Left lung (tissue), 10 donors: Measurements from ENCODE around the gene ZNF683. TPM values are rescaled to one million over a fixed set of nuclear protein-coding genes. Genes with fewer than 3 reads are reported as not detected.

Source experiments
- ATAC-seq: fragments of 200-7000 bp; cut with Tn5 transposase; one replicate; pipeline ENCODE4 v1.9.1; 2020; ENCODE audit warnings: moderate library complexity
- DNase-seq, 4 donors: peaks; one replicate each; pipeline ENCODE4 v3.0.0-alpha.2; 2013 to 2020
- H3K27ac ChIP-seq, 2 donors: fragments of 200-600 bp; sonication (generic) in 1 of 2; one replicate each; pipeline versions ENCODE4 v1.5.0 to v1.8.0; 2020 to 2021
- H3K27me3 ChIP-seq, 2 donors: fragments of 200-600 bp; sonication (generic) in 1 of 2; one replicate each; pipeline versions ENCODE4 v1.5.0 to v1.8.0; 2020 to 2021
- H3K36me3 ChIP-seq, 2 donors: fragments of 200-600 bp; sonication (generic) in 1 of 2; one replicate each; pipeline versions ENCODE4 v1.5.0 to v1.8.0; 2020 to 2021
- H3K4me1 ChIP-seq, 2 donors: fragments of 200-600 bp; one replicate each; pipeline ENCODE4 v1.8.0; 2021
- H3K4me3 ChIP-seq, 2 donors: fragments of 200-600 bp; sonication (generic) in 1 of 2; one replicate each; pipeline versions ENCODE4 v1.5.0 to v1.8.0; 2020 to 2021; ENCODE audit warnings: mild to moderate bottlenecking in 1 of 2
- H3K9me3 ChIP-seq, 2 donors: fragments of 200-600 bp; sonication (generic) in 1 of 2; one replicate each; pipeline versions ENCODE4 v1.5.0 to v1.8.0; 2020 to 2021
- intact Hi-C, 2 donors: fragments of 100-400 bp; cut with DNase I; formaldehyde crosslinking; loops; one replicate each; pipeline versions ENCODE4 v1.11.2 to v1.14.2; 2022
- polyA plus RNA-seq, 6 donors: library from polyadenylated mRNA; unstranded; fragments of 120-200 nt; gene quantifications; one replicate each; pipeline ENCODE4 v1.2.1, GENCODE V29; 2013; ENCODE audit not compliant: insufficient read length in 6 of 6
- total RNA-seq, 2 donors: library from RNA; stranded (reverse); fragmentation: NEBNext Ultra II Directional; extraction: Animal tissue kit (Norgen Biotek cat#: 25700); gene quantifications; one replicate each; pipeline ENCODE4 v1.2.1, GENCODE V29; 2021
- TF ChIP-seq, protein P1 (sequence below), 2 donors: fragments of 200-600 bp; sonication (generic) in 1 of 2; IDR thresholded peaks; one replicate each; pipeline versions ENCODE4 v1.5.0 to v1.8.0; 2021; ENCODE audit warnings: antibody characterized with exemption in 2 of 2
- donor health status: DM: no; HTN: yes; CAD: no.
- donor health status: DM: no; HTN: no; CAD: no.

The ZNF683 gene
- total and polyA plus RNA-seq, 8 donors: 0.09 to 0.86 (median 0.21) TPM; not detected in 1

DNA sequence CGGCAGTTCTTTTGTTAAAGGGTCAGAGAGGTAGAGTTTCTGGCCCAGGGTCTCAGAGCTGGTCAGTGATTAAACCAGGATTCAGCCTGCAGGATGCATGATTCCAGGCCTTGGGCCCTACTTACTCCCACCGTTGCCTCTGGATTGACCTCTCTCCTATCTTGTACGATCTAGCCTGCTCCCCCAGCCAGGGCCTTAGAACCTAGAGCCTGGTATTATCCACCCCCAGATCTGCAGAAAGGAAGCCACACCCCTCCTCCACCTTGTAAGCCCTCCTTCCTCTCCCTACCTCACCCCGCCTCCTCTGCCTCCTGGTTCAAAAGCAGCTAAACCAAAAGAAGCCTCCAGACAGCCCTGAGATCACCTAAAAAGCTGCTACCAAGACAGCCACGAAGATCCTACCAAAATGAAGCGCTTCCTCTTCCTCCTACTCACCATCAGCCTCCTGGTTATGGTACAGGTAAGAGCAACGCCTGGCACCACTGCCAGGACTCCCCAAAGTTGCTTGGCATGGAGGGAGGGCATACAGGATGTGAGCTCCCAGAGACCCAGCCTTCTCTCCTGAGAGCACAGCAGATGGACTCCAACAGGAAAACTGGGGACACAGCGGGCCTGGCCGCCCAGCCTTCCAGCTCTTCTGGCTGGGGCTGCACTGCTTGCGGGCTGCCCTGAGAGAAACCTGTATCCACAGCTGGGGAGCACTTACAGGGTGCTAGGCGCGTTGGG lies 54.8 kb downstream of the ZNF683 start, which contains the start of gene CD52:
CD52 (plus strand) TSS at position 347 of the 726 bp plus-strand sequence; CDS start at position 407, 60 bp downstream.
- no peaks in the 10 kb centered on the region for H3K36me3 ChIP-seq
- DNase-seq (no peak), ATAC-seq (no peak)
- no peaks in the 10 kb centered on the region for H3K9me3 ChIP-seq
- peaks cover 0 to 5% of the 10 kb centered on the region in 2 donors for H3K27me3 ChIP-seq
- TF ChIP-seq, protein P1, sequence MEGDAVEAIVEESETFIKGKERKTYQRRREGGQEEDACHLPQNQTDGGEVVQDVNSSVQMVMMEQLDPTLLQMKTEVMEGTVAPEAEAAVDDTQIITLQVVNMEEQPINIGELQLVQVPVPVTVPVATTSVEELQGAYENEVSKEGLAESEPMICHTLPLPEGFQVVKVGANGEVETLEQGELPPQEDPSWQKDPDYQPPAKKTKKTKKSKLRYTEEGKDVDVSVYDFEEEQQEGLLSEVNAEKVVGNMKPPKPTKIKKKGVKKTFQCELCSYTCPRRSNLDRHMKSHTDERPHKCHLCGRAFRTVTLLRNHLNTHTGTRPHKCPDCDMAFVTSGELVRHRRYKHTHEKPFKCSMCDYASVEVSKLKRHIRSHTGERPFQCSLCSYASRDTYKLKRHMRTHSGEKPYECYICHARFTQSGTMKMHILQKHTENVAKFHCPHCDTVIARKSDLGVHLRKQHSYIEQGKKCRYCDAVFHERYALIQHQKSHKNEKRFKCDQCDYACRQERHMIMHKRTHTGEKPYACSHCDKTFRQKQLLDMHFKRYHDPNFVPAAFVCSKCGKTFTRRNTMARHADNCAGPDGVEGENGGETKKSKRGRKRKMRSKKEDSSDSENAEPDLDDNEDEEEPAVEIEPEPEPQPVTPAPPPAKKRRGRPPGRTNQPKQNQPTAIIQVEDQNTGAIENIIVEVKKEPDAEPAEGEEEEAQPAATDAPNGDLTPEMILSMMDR (IDR thresholded peaks at IDR 0.05): no peak
- H3K4me1 ChIP-seq: peaks cover 0 to 83% of the 10 kb centered on the region in 2 donors
- peak within 1 kb of the TSS in 1 of 2 donors; percentile 41 for H3K4me3 ChIP-seq
- intact Hi-C loops: no loop called here
- H3K27ac ChIP-seq: peak within 1 kb of the TSS; percentile 47 to 77

DNA sequence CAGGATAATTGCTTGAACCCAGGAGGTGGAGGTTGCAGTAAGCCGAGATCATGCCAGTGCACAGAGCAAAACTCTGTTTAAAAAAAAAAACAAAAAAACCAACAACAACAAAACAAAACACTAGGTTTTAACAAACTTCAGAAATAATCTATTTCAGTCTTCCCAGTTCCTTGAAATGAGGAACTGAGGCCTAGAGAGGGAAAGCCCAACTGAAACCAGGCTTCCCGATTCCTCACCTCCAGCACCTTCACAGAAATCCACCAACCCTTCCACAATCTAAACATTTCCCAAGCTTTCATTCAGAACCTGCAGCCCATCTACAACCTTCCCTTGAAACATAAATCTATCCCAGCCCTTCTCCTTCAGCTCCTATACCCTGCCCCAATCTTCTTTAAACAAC lies 55.4 kb downstream of the ZNF683 start:
- Histone ChIP-seq H3K4me1 (peaks cover 0 to 83% of the 10 kb centered on the region in 2 donors), H3K27me3 (peaks cover 0 to 5% of the 10 kb centered on the region in 2 donors), H3K9me3 (no peaks in the 10 kb centered on the region), H3K4me3 (peak overlapping the region in 1 of 2 donors; percentile 41), H3K36me3 (no peaks in the 10 kb centered on the region), H3K27ac (peak overlapping the region in 1 of 2 donors; percentile 77)
- TF ChIP-seq, protein P1 (IDR thresholded peaks at IDR 0.05): no peak
- intact Hi-C loops: no loop called here
- no peak for DNase-seq
- no peak for ATAC-seq

DNA sequence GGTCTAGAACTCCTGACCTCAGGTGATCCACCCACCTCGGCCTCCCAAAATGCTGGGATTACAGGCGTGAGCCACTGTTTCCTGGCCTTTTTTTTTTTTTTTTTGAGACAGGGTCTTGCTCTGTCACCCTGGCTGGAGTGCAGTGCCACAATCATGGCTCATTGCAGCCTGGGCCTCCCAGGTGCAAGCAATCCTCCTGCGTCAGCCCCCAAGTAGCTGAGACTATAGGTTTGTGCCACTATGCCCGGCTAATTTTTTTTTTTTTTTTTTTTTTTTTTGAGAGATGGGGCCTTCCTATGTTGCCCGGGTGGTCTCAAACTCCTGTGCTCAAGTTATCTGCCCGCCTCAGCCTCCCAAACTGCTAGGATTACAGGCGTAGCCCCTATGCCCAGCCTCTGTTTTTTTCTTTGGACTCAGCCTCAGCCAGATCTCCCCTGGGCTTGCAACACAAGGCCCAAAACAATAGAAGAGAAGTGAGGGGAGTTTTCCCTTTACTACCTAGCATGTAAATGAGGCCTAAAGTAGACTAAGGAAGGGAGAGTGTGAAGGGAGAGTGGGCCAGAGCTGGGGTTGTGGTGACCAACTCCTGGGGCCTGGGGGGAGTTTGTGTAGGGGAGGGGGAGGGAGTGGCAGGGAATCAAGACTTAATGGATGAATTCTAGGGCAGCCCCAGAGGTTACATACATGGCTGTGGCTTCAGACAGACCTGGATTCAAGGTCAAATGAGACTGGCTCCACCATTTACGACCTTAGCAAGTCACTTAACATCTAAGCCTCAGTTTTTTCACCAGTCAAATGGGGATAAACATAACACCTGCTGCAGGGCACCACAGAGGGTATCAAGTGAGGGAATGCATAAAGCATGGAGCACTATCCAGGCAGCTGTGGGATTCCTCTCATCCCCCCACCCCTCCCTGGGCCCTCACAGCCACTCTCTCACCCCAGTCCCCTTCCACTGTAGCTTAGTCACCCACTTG lies 56.4 kb downstream of the ZNF683 start:
- no peaks in the 10 kb centered on the region for H3K36me3 ChIP-seq
- no peak overlapping the region for H3K4me3 ChIP-seq
- H3K27me3 ChIP-seq: peaks cover 0 to 5% of the 10 kb centered on the region in 2 donors
- H3K27ac ChIP-seq: peak overlapping the region in 1 of 2 donors; percentile 77
- no peak for DNase-seq
- ATAC-seq: no peak
- H3K9me3 ChIP-seq: no peaks in the 10 kb centered on the region
- intact Hi-C loops: no loop called here
- TF ChIP-seq, protein P1 (IDR thresholded peaks at IDR 0.05): no peak
- H3K4me1 ChIP-seq: peaks cover 0 to 74% of the 10 kb centered on the region in 2 donors

DNA sequence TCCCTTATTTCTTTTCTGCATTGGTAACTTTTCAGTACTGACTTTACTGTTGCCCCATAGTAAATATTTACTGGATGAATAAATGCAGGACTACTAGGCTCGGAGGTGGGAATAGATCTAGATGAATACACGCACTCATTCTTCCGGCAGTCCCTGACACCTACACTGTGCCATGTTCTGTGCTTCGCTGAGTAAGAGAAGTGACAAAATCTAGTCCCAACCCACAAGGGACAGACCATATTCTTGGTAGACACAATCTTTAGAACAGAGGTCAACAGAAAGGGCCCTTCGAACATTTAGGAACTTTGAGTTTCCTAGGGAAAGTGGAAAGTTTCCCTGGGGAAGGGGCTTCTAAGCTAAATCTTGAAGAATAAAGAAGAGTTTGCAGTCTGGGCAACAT lies 58.0 kb downstream of the ZNF683 start:
- Histone ChIP-seq H3K36me3 (no peaks in the 10 kb centered on the region), H3K4me3 (no peak overlapping the region), H3K9me3 (no peaks in the 10 kb centered on the region), H3K27me3 (no peaks in the 10 kb centered on the region), H3K27ac (peak overlapping the region in 1 of 2 donors; percentile 77), H3K4me1 (peaks cover 0 to 57% of the 10 kb centered on the region in 2 donors)
- intact Hi-C loops: no loop called here
- ATAC-seq (no peak), DNase-seq (no peak)
- TF ChIP-seq, protein P1 (IDR thresholded peaks at IDR 0.05): no peak

Other genes with a start within 250 kb of the ZNF683 start
- gene FAM110D, start 213.7 kb downstream of the ZNF683 start, total RNA-seq: 1 to 10 TPM; 2.3 to 5.1 TPM
- 1 to 10 TPM; 1.0 to 2.2 (median 1.4) TPM for gene FAM110D, start 213.7 kb downstream of the ZNF683 start, polyA plus RNA-seq
- not detected for gene C1orf232, start 203.8 kb downstream of the ZNF683 start, total RNA-seq
- not detected for gene C1orf232, start 203.8 kb downstream of the ZNF683 start, polyA plus RNA-seq
- gene ZNF593, start 202.8 kb downstream of the ZNF683 start, total RNA-seq: 10 to 100 TPM; 23.2 to 32.2 TPM
- gene ZNF593, start 202.8 kb downstream of the ZNF683 start, polyA plus RNA-seq: 10 to 100 TPM in 5 of 6 donors, 1 to 10 TPM in 1; 8.7 to 18.1 (median 13.7) TPM
- gene ZNF593OS, start 200.9 kb downstream of the ZNF683 start, total RNA-seq: not detected
- 1 to 10 TPM; 1.0 to 3.2 (median 1.2) TPM for gene ZNF593OS, start 200.9 kb downstream of the ZNF683 start, polyA plus RNA-seq
- 10 to 100 TPM; 17.2 to 32.9 TPM for gene CNKSR1, start 195.3 kb downstream of the ZNF683 start, total RNA-seq
- 10 to 100 TPM; 15.8 to 25.5 (median 22.5) TPM for gene CNKSR1, start 195.3 kb downstream of the ZNF683 start, polyA plus RNA-seq
- not detected for gene CATSPER4, start 182.1 kb downstream of the ZNF683 start, total RNA-seq
- under 1 TPM in 2 of 6 donors, not detected in 4; 0.11 to 0.13 TPM for gene CATSPER4, start 182.1 kb downstream of the ZNF683 start, polyA plus RNA-seq
- 10 to 100 TPM; 12.1 to 13.6 TPM for gene CEP85, start 138.6 kb downstream of the ZNF683 start, total RNA-seq
- 10 to 100 TPM; 20.8 to 24.8 (median 21.7) TPM for gene CEP85, start 138.6 kb downstream of the ZNF683 start, polyA plus RNA-seq
- gene SH3BGRL3, start 92.7 kb downstream of the ZNF683 start, total RNA-seq: 100 to 1,000 TPM; 210 to 347 TPM
- gene SH3BGRL3, start 92.7 kb downstream of the ZNF683 start, polyA plus RNA-seq: 100 to 1,000 TPM in 4 of 6 donors, 10 to 100 TPM in 2; 90.4 to 120 (median 106) TPM
- gene UBXN11, start 66.1 kb downstream of the ZNF683 start, total RNA-seq: 10 to 100 TPM; 24.0 to 43.1 TPM
- gene UBXN11, start 66.1 kb downstream of the ZNF683 start, polyA plus RNA-seq: 10 to 100 TPM; 23.0 to 29.7 (median 26.1) TPM
- 100 to 1,000 TPM in 1 of 2 donors, 10 to 100 TPM in 1; 96.7 to 170 TPM for gene CD52, start 54.8 kb downstream of the ZNF683 start, total RNA-seq
- 1 to 10 TPM; 2.6 to 6.4 (median 5.8) TPM for gene CD52, start 54.8 kb downstream of the ZNF683 start, polyA plus RNA-seq
- gene CRYBG2, start 18.6 kb downstream of the ZNF683 start, total RNA-seq: 1 to 10 TPM; 2.0 to 7.6 TPM
- gene CRYBG2, start 18.6 kb downstream of the ZNF683 start, polyA plus RNA-seq: 1 to 10 TPM in 5 of 6 donors, under 1 TPM in 1; 0.94 to 2.4 (median 1.4) TPM
- not detected for gene LIN28A, start 38.1 kb upstream of the ZNF683 start, total RNA-seq
- gene LIN28A, start 38.1 kb upstream of the ZNF683 start, polyA plus RNA-seq: under 1 TPM; 0.06 to 0.11 (median 0.10) TPM
- gene DHDDS, start 59.6 kb upstream of the ZNF683 start, total RNA-seq: 10 to 100 TPM; 49.6 to 56.0 TPM
- 10 to 100 TPM; 34.5 to 39.0 (median 35.3) TPM for gene DHDDS, start 59.6 kb upstream of the ZNF683 start, polyA plus RNA-seq
- gene HMGN2, start 99.7 kb upstream of the ZNF683 start, total RNA-seq: 100 to 1,000 TPM; 266 to 355 TPM
- 1,000 to 10,000 TPM; 1,030 to 1,494 (median 1,162) TPM for gene HMGN2, start 99.7 kb upstream of the ZNF683 start, polyA plus RNA-seq
- gene RPS6KA1, start 157.0 kb upstream of the ZNF683 start, total RNA-seq: 100 to 1,000 TPM in 1 of 2 donors, 10 to 100 TPM in 1; 85.6 to 104 TPM
- 10 to 100 TPM; 19.9 to 27.1 (median 24.5) TPM for gene RPS6KA1, start 157.0 kb upstream of the ZNF683 start, polyA plus RNA-seq